Hair follicle dermal papilla cell (primary cell): Measurements from ENCODE around the gene DCTN1. TPM values are rescaled to one million over a fixed set of nuclear protein-coding genes. Genes with fewer than 3 reads are reported as not detected.

ENCODE experiments used
- small RNA-seq: library from RNA; depleted of rRNA; stranded (forward); fragments of <200 nt; gene quantifications from one replicate; pipeline ENCODE3, GENCODE V24; 2012
- total RNA-seq: library from RNA; depleted of rRNA; stranded (reverse); fragments of >200 nt; gene quantifications from 2 replicates; pipeline ENCODE4 v1.2.3, GENCODE V29; 2012

DCTN1 gene
- 166 and 172 TPM in 2 replicates for total RNA-seq

DNA sequence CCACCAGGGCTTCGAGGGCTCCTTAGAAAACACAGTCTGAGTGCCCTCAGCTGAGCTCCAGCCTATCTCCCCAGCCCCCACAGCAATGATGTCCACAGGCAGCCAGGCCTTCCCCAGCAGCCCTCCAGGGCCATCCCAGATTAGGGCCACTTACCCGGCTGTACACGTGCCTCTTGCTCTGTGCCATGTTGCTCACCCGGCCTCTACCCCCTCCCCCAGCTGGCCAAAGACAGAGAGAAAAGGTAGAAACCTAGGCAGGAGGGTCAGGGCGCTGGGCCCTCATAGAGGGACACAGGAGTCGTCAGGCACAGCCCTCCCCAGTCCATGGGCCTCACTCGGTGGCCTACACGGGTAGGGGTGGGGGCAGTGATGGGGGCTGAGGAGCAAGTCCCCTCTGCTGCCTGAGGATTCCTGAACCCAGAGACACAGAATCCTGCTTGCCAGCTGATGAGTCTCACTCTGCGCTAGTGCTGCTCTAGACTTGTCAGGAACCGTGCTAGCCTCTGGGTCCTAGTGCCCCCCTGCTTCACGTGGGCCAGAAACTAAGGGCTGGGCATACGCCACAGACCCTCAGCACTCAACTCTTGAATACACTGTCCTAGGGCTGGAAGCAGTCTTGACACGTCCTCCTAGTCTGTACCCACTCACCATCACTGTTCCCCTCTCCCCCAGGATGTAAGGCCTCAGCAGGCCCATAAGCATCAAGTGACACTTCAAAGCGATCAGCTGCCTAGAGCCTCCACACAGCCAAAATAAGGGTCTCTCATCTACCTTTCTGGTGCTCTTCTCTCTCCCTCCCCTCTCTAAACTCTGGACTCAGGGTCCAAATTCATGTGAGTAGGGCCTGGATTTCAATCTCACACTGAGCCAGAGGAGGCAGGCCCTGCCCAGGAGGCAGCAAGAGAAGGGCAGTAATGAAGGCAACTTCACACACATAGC, at the start of gene DCTN1:
DCTN1 (minus strand) TSS at position 461 of the 939 bp plus-strand sequence; CDS start at position 187, 274 bp downstream.

DNA sequence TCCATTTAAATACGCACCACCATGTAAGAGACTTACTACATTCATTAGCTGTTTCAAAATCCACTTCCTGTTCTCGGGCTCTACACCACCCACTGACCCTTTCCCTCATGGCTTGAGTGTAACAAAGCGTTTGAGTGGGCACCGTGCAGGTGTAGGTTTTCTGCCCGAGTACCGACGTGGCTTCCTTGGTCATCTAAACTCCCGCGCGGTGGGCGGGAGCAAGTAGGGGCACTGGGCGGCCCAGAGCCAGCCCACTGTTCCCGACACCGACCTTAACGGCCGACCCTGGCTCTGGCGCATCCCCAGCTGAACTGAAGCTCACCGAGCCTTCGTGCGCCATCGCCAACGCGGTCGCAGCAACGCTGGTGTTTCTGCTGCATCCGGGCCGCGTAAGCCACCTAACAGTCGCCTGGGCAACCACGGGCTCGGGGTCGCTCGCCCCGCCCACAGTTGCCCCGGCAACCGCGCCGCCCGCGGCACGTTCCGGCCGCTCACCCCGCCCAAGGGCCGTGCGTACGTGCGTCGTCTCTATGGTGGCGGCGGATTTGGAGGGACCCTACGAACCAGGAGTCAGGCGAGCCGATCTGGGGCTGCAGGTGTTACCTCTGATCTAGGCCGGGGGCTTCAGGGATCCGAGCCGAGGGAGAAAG, 41.2 kb upstream of the DCTN1 start, which contains the start of the genes C2orf81 and WDR54:
C2orf81 (minus strand) TSS at position 399 of the 650 bp plus-strand sequence; CDS start at position 340, 59 bp downstream.
WDR54 (plus strand) TSS at position 510 of the 650 bp plus-strand sequence. CDS start 424 bp downstream, outside the sequence.

DNA sequence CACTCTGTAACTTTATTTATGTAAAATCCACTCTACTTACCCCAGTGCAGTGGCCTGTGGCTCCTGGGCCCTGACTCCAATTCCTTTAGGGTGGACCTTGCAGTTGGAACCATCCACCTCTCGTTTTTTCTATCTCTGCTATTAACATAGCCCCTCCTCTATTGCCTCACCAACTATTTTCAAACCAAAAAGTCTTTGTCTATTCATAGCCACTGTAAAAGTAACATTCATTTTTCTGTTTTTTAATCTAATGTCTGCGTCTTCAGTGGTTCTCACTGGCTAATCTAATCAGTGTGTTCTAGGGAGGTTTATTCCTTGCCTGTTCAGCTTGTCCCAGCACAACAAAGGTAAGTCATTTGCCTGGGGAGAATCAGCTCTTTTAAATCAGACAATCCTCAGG, 36.8 kb downstream of the DCTN1 start, which contains the start of gene SLC4A5:
SLC4A5 (minus strand) TSS at position 101 of the 400 bp plus-strand sequence. CDS start 28,393 bp downstream, outside the sequence.

Small RNAs within 50 kb of the gene (small RNA-seq; reads per million reads assigned to genes)
- gene RNU6-542P (not detected), gene TAF13P2 (not detected)

Other genes with a start within 250 kb of the DCTN1 start
- 11.8 and 13.0 TPM in 2 replicates for gene BOLA3, start 232.4 kb downstream of the DCTN1 start, total RNA-seq
- gene MOB1A, start 201.4 kb downstream of the DCTN1 start, total RNA-seq = 142 and 157 TPM in 2 replicates
- 115 and 145 TPM in 2 replicates for gene MTHFD2, start 181.7 kb downstream of the DCTN1 start, total RNA-seq
- 0.81 and 1.1 TPM in 2 replicates for gene SLC4A5, start 36.9 kb downstream of the DCTN1 start, total RNA-seq
- 3.1 and 3.8 TPM in 2 replicates for gene C2orf81, start 41.3 kb upstream of the DCTN1 start, total RNA-seq
- gene WDR54, start 41.4 kb upstream of the DCTN1 start, total RNA-seq = 20.3 and 25.6 TPM in 2 replicates
- gene RTKN, start 61.6 kb upstream of the DCTN1 start, total RNA-seq = 19.2 and 21.7 TPM in 2 replicates
- 12.8 and 23.1 TPM in 2 replicates for gene INO80B, start 74.8 kb upstream of the DCTN1 start, total RNA-seq
- 42.7 and 54.3 TPM in 2 replicates for gene WBP1, start 78.1 kb upstream of the DCTN1 start, total RNA-seq
- 48.5 and 63.1 TPM in 2 replicates for gene MOGS, start 85.1 kb upstream of the DCTN1 start, total RNA-seq
- gene MRPL53, start 92.4 kb upstream of the DCTN1 start, total RNA-seq = 19.3 and 21.6 TPM in 2 replicates
- gene CCDC142, start 102.7 kb upstream of the DCTN1 start, total RNA-seq = 17.7 and 27.6 TPM in 2 replicates
- 17.0 and 19.0 TPM in 2 replicates for gene TTC31, start 102.8 kb upstream of the DCTN1 start, total RNA-seq
- 1.9 and 2.1 TPM in 2 replicates for gene LBX2, start 119.3 kb upstream of the DCTN1 start, total RNA-seq
- gene PCGF1, start 127.4 kb upstream of the DCTN1 start, total RNA-seq = 28.4 and 34.1 TPM in 2 replicates
- gene TLX2, start 134.1 kb upstream of the DCTN1 start, total RNA-seq = not detected in 2 replicates
- gene DQX1, start 145.9 kb upstream of the DCTN1 start, total RNA-seq = 0.16 TPM in 1 of 2 replicates, not detected in the other
- gene AUP1, start 149.4 kb upstream of the DCTN1 start, total RNA-seq = 65.1 and 68.2 TPM in 2 replicates
- gene HTRA2, start 149.6 kb upstream of the DCTN1 start, total RNA-seq = 41.3 and 42.7 TPM in 2 replicates
- 14.7 and 20.6 TPM in 2 replicates for gene LOXL3, start 173.6 kb upstream of the DCTN1 start, total RNA-seq
- 31.0 and 31.3 TPM in 2 replicates for gene DOK1, start 174.4 kb upstream of the DCTN1 start, total RNA-seq